ENCODE results near the gene AFAP1L1. TPM values are rescaled to one million over a fixed set of nuclear protein-coding genes. Genes with fewer than 3 reads are reported as not detected.

The AFAP1L1 gene
- total and polyA plus RNA-seq, 2 donors (not counting 3 experiments of a cell fraction or from before 2014, with no cell fraction given): 7.9 to 73.2 TPM

GRCh38 chr5:149338364-149338763, 66.7 kb downstream of the AFAP1L1 start:
- Histone ChIP-seq H4K20me1 (replicated peaks; ENCODE audit: control insufficient read depth, extremely low read depth, insufficient read depth, low read length) (no peaks in the 10 kb centered on the region), H3K79me2 (ENCODE audit: control insufficient read depth, insufficient read depth, low read length) (no peaks in the 10 kb centered on the region), H2AFZ (ENCODE audit: low read depth, low read length) (no peak overlapping the region), H3K4me1 (ENCODE audit: control insufficient read depth, extremely low read depth, insufficient read depth, low read length) (peaks cover 23% of the 10 kb centered on the region), H3K4me3 (replicated peaks in 1 of 3; ENCODE audit: insufficient read depth in 1 of 3, low read depth in 1 of 3, low read length in 3 of 3) (no peak overlapping the region), H3K9me3 (replicated peaks; ENCODE audit: control insufficient read depth, insufficient read depth, low read length) (no peaks in the 10 kb centered on the region), H3K9me1 (replicated peaks; ENCODE audit: control insufficient read depth, extremely low read depth, insufficient read depth, low read length) (no peaks in the 10 kb centered on the region), H3K4me2 (ENCODE audit: insufficient read depth, low read length) (no peak overlapping the region), H3K27me3 (ENCODE audit: control insufficient read depth in 2 of 2, insufficient read depth in 2 of 2, low read length in 2 of 2) (no peaks in the 10 kb centered on the region), H3K9ac (replicated peaks; ENCODE audit: extremely low read depth, insufficient read depth, low read length) (no peak overlapping the region), H3K36me3 (ENCODE audit: control insufficient read depth in 2 of 2, extremely low read depth in 1 of 2, insufficient read depth in 2 of 2, low read length in 2 of 2) (peaks cover 3 to 11% of the 10 kb centered on the region in 2 experiments), H3K27ac (ENCODE audit: insufficient read depth, low read depth, low read length) (no peak overlapping the region)
- intact Hi-C loops (cut with micrococcal nuclease): no loop called here
- dilution Hi-C loops (cut with MboI; ENCODE audit: extremely low pct_ligation_motif_present, low sequenced_read_pairs): no loop called here
- TF ChIP-seq POLR2A (IDR thresholded peaks at IDR 0.05; ENCODE audit: low read depth, low read length) (no peak), FOS (IDR thresholded peaks at IDR 0.05; ENCODE audit: borderline replicate concordance, insufficient read depth, low read length) (no peak), MYC (IDR thresholded peaks at IDR 0.05; ENCODE audit: low read depth, low read length) (no peak), JUN (IDR thresholded peaks at IDR 0.05; ENCODE audit: borderline replicate concordance, insufficient read depth, insufficient read length, low read depth) (no peak)
- FAIRE-seq: no peak
- BruUV-seq (replicated peaks): no TSS peak
- POLR2A ChIA-PET: no interaction called here
- CTCF ChIA-PET: interaction anchor here (1.1 kb wide), 1 partner anchor 18 kb away, joined by 3 read pairs; no protein-coding TSS in a partner anchor
- DNase-seq (ENCODE audit: low read depth, low spot score): no peak

GRCh38 chr5:149340920-149341319, 69.3 kb downstream of the AFAP1L1 start:
- H3K9me3 ChIP-seq (replicated peaks; ENCODE audit: control insufficient read depth, insufficient read depth, low read length): no peaks in the 10 kb centered on the region
- peaks cover 12% of the 10 kb centered on the region for H3K4me1 ChIP-seq (ENCODE audit: control insufficient read depth, extremely low read depth, insufficient read depth, low read length)
- CTCF ChIA-PET: interaction anchor here (0.9 to 2.2 kb wide), 7 partner anchors 9 to 93 kb away, joined by 3 to 8 read pairs (median 4); no protein-coding TSS in a partner anchor
- no peaks in the 10 kb centered on the region for H3K9me1 ChIP-seq (replicated peaks; ENCODE audit: control insufficient read depth, extremely low read depth, insufficient read depth, low read length)
- no peak overlapping the region for H3K4me3 ChIP-seq (replicated peaks in 1 of 3; ENCODE audit: insufficient read depth in 1 of 3, low read depth in 1 of 3, low read length in 3 of 3)
- H3K9ac ChIP-seq (replicated peaks; ENCODE audit: extremely low read depth, insufficient read depth, low read length): no peak overlapping the region
- no peaks in the 10 kb centered on the region for H4K20me1 ChIP-seq (replicated peaks; ENCODE audit: control insufficient read depth, extremely low read depth, insufficient read depth, low read length)
- H3K79me2 ChIP-seq (ENCODE audit: control insufficient read depth, insufficient read depth, low read length): peaks cover 3% of the 10 kb centered on the region
- H3K27ac ChIP-seq (ENCODE audit: insufficient read depth, low read depth, low read length): no peak overlapping the region
- no TSS peak for BruUV-seq (replicated peaks)
- DNase-seq (ENCODE audit: low read depth, low spot score) (no peak), FAIRE-seq (no peak)
- H2AFZ ChIP-seq (ENCODE audit: low read depth, low read length): no peak overlapping the region
- dilution Hi-C loops (cut with MboI; ENCODE audit: extremely low pct_ligation_motif_present, low sequenced_read_pairs) (no loop called here), intact Hi-C loops (cut with micrococcal nuclease) (loop anchor here (10.0 kb wide), 1 partner anchor 206 kb away; no protein-coding TSS in a partner anchor)
- no peaks in the 10 kb centered on the region for H3K27me3 ChIP-seq (ENCODE audit: control insufficient read depth in 2 of 2, insufficient read depth in 2 of 2, low read length in 2 of 2)
- peaks cover 3 to 5% of the 10 kb centered on the region in 2 experiments for H3K36me3 ChIP-seq (ENCODE audit: control insufficient read depth in 2 of 2, extremely low read depth in 1 of 2, insufficient read depth in 2 of 2, low read length in 2 of 2)
- POLR2A ChIA-PET: no interaction called here
- no peak for TF ChIP-seq MAX (IDR thresholded peaks at IDR 0.05; ENCODE audit: insufficient read depth, insufficient read length)
- no peak for TF ChIP-seq CTCF (IDR thresholded peaks at IDR 0.05; ENCODE audit: extremely low read depth in 1 of 2, insufficient read depth in 1 of 2, low read depth in 1 of 2, low read length in 2 of 2)
- no peak for TF ChIP-seq POLR2A (IDR thresholded peaks at IDR 0.05; ENCODE audit: low read depth, low read length)
- TF ChIP-seq POLR2AphosphoS5 (IDR thresholded peaks at IDR 0.05; ENCODE audit: insufficient read depth, low read depth, low read length): no peak
- TF ChIP-seq EZH2 (IDR thresholded peaks at IDR 0.05; ENCODE audit: borderline replicate concordance, low read depth, low read length, severe bottlenecking): no peak
- TF ChIP-seq FOS (IDR thresholded peaks at IDR 0.05; ENCODE audit: borderline replicate concordance, insufficient read depth, low read length): no peak
- no peak for TF ChIP-seq JUN (IDR thresholded peaks at IDR 0.05; ENCODE audit: borderline replicate concordance, insufficient read depth, insufficient read length, low read depth)
- TF ChIP-seq GATA2 (IDR thresholded peaks at IDR 0.05; ENCODE audit: insufficient read depth, insufficient read length, low read depth, low read length): no peak
- no peak for TF ChIP-seq MYC (IDR thresholded peaks at IDR 0.05; ENCODE audit: low read depth, low read length)
- H3K4me2 ChIP-seq (ENCODE audit: insufficient read depth, low read length): no peak overlapping the region
